GM19035 (cell line): ENCODE results near the gene SPTBN2.

ENCODE experiments used
- ATAC-seq: cut with Tn5 transposase; IDR thresholded peaks from one replicate; pipeline ENCODE4 v1.9.1; 2021; ENCODE audit not compliant: unreplicated experiment

Gene SPTBN2

DNA sequence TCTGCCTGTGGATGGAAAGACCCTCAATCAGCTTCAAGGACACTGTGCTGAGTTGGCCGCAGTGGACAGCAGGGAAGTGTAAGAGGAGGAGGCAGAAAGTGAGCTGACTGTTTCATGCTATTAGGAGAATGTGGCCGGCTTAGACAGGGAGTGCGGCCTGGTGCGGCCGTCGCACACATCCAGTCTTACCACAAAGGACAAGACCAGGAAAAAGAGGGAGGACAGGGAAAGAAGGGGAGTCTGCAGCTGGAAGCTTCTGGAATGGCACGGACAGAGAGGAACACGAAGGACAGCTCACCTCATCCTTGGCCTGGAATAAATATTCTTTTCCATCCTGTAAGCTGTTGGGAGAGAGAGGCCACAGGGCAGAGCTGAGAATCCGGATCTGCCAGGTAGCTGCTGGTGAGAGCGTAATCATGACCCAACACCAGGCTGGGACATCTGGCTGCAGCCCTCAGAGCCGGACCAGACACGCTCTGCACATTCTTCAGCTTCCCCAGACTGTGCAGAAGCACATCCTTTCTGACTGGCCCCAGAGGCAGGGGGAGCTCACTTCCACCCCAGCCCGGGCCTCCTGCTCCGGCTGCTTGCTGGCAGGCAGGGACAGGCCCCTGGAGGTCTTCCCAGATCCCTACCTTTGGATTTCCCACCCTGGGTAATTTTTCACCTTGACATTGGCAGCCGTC is 42.8 kb downstream of the SPTBN2 start:
- ATAC-seq, result no peak

DNA sequence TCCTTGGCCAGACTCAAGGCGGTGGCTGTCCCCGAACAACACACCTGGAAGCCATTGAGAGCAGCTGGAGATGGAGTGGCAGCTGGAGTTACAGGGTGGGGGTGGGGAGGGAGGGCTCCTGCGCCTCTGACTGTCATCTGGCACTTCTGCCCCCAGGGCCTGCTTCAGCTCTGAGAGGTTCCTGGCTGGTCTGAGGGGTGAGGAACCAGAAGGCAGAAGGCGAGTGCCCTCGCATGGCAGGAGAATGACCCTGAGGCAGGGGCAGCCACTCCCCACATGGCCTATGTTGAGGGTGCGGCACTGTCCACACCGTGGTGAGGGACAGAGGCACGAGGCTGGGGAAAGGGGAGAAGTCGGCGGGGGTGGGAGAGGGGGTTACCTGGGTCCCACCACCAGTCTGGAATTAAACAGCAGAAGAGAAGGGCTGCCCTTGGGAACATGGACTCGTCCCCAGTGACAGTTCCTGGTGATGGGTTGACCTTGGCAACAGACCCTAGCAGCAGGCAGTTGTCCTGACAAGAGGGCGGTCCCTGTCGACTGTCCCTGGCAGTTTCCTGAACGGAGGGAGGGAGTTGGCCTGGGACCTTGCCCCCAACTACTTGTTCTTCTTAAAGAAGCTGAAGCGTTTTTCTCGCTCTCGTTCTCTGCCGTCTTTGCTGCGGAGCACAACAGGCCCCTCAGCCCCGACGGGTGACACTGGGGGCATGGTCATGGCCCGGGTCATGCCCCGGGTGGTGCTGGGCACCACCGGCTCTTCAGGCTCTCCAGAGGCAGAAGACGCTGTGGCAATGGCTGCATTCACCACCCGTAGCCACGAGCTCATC is 43.5 kb downstream of the SPTBN2 start:
- ATAC-seq, result no peak

DNA sequence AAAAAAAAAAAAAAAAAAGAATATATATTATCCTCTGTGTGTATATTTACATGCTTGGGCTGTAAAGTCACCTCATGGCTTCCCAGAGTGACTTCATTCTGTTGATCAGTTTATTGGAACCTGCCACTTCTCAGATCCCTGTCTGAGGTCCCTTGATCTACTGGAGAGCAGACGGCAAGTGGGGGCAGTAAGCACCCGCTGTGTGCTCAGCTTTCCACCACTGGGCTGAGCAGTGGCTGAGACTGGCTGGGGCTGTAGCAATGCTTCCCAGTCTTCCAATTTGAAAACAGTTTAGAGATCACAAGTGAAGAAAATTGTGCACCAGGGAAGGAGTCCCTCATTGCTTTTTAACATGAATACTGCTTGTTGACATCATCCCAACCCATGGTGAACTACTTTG is 44.4 kb downstream of the SPTBN2 start:
- no peak for ATAC-seq

DNA sequence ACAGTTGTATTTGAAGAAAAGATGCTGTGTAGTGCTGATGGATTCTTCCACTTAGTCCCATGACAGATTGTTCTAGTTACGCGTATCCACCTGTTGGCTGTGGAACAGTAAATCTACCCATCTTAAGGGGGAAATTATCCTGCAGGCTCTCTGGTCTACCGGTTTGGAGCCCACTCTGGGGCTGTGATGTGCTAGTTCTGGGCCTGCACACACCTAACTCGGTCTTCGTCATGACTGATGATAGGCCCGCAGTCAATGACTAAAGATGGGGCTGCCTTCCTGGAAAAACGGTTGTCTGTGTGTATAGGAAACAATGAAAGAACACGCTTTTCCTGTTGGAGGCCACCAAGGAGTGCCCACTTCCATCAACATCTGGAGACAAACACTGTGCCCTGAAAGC is 45.1 kb downstream of the SPTBN2 start:
- ATAC-seq, result no peak

DNA sequence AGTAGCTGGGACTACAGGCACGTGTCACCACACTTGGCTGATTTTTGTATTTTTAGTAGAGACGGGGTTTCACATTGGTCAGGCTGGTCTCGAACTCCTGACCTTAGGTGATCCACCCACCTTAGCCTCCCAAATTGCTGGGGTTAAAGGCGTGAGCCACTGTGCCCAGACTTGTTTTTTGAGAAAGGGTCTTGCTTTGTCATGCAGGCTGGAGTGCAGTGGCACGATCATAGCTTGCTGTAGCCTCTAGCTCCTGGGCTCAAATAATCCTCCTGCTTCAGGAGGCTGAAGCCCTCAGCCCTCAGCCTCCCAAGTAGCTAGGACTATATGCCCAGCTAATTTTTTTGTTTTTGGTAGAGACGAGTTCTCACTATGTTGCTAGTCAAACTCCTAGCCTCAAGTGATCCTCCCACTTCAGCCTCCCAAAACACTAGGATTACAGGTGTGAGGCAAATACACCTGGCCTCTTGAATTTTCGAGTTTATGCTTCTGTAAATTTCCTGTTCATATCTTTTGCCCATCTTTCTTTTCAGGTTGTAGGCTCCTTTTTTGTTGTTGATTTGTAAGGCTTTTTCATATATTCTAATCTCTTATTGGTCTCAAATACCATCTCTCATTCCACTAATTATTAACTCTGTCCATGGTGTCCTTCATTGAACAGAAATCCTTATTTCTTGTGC is 47.9 kb downstream of the SPTBN2 start:
- ATAC-seq, result no peak

DNA sequence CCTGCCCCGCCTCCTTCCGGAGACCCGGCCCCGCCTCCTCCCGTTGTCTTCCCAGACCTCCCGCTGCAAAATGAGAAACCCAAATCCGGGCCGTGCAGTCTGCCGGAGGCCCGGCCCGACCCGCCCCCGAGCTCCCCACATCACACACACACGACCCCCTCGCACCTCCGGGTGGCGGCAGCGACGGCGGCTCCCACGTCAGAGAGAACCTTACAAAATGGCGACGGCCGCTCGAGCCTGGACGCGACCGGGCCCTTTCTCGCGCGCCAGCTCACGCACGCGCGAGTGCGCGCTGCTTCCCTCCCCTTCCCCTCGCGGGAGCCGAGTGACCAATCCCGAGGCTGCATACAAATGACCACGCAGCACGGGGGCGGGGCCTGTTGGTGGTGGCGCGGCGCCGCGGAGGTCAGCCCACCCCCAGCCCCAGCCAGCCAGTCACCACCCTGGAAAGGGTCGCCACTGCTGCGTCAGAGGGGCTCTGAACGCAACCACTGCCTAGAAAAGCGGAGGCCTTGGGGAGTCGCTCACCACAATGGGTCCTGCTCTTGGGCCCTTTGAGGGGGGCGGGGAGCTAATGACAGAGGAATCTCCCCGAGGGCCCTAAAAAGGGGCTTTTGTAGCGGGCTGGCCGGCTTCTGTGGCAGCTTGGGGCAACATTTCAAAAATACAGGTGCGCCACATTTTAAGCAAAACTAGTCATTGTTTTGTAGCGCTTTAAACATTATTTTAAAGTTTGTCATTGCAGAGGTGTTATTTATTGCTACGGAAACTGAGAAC is 51.2 kb downstream of the SPTBN2 start, which contains the start of gene RBM4B:
RBM4B (minus strand) TSS at position 289 of the 777 bp plus-strand sequence. CDS start 808 bp downstream, outside the sequence.
- peak; percentile 88 for ATAC-seq

DNA sequence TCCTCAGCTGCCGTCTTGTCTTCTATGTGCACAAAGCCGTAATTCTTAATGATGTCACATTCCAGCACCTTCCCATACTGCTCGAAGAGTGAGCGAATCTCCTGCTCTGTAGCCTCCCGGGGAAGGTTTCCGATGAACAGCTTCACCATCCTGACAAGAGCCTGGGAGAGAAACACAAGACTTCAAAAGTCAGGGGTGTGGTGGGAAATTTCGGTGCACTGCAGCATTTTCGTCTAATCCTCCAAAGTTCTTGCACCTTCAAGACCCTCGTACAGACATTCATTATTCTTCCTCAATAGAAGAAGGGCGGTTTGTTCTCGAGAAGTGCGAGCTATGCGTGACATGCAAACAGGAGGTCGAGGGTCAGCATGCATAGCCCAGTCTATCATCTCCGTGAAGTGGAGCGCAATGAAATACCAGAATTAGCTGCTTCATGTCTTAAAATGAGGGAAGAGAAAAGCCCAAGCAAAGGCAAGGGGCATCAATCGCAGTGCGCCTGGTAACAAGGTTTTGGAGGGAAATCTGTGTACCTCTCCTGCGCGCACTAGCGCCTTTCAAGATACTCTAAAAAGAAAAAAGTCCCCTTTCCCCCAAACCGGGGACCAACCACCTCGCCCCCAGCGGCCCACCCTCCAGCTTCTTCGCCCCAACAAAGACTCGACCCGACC is 52.0 kb downstream of the SPTBN2 start:
- ATAC-seq, result no peak

DNA sequence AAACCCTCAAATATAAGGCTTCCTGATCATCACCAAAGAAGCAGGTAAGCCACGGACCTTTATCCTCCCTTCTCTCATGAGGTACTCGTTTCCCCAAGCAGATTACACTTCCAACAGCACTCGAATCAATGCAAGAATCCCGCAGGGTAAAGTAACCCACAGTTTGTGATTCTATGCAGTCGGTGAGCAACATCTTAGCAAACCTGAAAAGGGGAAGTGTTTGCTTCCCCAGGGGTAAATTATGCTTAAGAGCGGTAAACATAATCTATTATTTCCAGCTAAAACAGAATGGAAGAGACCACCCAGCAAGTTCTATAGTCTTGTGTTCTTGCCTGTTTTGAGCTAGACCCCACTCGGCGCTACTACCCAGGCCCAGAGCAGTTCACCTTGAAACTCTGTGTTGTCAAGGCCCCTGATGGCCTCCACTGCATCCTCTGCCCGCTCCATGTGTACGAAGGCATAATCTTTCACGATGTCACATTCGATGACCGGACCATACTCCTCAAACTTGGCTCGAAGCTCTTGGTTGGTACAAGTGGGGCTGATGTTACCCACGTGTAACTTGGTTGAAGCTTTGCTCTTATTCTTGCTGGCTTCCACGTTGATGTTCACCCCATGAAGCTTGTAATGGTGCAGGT is 52.6 kb downstream of the SPTBN2 start:
- no peak for ATAC-seq

DNA sequence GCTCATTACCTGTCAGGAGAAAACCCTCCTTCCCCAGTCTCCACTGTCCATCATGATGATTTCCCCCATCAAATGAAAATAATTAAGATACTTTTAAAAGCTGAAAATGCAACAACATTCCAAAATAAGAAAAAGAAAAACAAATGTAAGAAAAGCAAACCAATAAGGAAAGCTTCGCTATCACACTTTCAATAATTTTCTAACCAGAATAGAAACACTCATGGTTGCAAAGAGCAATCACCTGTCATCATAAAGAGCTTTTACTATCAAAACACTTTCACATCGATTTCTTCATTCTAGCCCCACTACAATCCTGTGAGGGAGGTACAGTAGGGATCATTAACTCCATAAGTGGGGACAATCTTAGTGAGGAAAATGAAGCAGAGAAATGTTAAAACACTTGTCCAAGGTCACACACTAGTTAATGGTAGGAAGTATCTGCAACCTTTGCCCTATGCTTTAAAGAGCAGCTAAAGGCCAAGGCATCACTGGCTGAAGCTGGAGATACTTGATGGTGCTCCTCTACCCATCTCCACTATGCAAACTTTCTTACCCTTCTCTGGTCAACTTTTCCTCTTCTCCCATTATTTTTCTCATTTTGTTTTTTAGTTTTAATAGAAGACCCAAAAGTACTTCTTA is 53.9 kb downstream of the SPTBN2 start:
- no peak for ATAC-seq

DNA sequence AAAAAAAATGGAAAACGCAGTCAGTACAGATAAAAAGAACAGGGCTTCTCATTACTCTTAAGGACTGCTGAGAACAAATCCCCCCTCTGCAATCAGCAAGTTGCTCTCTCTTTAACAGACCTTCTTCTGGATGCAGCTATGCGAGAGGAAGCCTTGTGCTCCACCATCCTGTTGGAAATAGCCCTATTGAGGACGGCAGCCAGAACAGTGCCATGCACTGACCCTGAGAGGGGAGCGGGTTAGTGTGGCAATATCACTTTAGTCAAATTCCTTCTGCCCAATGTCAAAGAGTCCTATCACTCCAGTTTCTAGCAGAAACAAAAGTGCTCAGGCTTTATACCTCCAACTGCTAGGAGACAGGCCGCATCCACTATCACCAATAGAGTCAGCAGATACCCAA is 58.2 kb downstream of the SPTBN2 start:
- no peak for ATAC-seq

DNA sequence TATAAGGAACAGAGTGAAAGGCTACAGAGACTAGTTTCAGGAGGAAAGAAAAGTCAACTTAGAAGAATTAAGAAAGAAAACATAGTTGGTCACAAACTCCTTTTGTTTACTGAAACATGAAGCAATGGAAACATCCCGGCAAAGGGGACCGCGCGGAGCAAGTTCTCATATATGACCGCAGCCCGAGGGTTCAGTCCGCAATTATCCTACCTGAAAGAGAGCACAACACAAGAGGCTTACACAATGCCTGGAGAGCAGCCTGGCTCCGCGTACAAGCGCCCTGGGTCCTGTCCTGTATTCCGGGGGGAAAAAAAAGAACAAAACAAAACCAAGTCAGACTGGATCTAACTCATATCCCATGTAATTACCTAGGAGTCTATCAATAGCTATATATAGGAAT is 63.6 kb downstream of the SPTBN2 start:
- no peak for ATAC-seq

DNA sequence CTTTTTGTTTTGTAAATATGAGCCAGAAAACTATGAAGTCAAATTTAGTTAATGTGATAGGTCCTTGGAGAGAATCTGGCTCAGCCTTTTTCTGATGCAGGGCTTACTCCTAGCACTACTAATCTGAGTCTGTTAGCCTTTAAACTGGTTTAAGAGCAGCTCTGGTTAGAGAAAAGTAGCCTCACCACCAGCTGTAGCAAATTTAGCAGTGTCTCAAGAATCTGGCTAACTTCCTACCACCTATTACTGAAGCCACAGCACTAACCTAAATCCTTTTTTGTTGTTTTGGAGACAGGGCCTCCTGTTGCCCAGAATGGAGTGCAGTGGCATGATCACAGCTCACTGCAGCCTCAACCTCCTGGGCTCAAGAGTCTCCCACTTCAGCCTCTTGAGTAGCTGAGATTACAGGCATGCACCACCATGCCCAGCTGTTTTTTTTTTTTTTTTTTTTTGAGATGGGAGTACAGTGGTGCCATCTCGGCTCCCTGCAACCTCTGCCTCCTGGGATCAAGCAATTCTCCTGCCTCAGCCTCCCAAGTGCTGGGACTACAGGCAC is 65.2 kb downstream of the SPTBN2 start:
- ATAC-seq, result no peak

DNA sequence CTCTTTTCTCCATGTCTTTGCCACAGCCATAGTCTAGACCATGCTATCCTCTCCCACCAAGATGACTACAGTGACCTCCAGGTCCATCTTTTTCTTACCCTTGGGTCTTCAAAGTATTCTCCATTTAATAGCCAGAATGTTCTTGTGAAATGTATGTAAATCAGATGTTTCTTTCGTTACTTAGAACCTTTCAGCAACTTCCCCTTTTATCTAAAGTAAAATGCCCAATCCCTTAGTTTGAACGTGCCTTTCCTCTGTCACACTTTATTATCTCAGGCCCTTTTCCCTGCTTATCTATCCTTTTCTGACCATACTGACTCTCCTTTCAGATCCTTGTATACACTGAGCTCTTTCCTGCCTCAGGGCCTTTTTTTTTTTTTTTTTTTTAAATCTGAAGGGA is 69.3 kb downstream of the SPTBN2 start:
- no peak for ATAC-seq

DNA sequence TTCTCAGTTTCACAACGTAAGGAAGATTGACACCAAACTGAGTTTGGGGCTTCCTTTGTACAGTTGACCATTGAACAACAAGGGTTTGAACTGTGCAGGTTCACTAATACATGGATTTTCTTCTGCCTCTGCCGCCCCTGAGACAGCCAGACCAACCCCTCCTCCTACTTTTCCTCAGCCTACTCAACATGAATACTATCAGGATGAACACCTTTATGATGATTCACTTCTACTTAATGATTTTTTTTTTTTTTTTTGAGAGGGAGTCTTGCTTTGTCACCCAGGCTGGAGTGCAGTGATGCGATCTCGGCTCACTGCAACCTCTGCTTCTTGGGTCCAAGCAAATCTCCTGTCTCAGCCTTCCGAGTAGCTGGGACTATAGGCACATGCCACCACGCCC is 75.9 kb downstream of the SPTBN2 start:
- ATAC-seq, result no peak

DNA sequence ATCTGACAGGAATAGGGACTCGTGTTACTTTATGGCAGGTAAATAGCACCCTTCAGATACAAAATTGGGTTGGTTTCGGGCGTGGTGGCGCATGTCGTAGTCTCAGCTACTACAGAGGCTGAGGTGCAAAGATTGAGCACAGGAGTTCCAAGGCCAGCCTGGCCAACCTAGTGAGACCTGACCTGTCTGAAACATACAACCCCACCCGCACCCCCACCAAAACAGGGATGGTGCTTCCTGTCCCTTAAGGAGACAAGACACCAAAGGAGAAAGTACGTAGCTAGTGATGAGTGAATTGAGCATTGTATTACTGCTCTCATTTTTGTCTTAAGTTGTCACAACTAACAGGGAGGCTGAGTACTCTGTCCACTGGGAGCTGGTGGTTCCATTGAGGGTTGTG is 76.4 kb downstream of the SPTBN2 start:
- ATAC-seq, result no peak

DNA sequence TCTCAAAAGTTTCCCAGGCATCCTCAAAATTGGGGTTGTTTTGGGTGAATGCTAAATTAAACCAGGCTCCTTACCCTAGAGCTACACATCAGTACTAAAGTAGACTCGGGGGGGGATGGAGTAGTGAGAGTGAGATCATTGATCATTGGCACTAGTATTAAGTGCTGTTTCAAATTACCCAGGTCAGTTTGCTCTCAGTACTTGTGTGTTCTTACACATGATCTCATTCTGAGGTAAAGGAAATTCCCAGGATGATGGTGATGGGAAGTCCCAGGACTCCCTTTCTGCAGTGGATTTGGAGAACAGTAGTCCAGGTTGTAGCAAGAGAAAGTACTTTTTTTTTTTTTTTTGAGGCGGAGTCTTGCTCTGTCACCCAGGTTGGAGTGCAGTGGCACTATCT is 78.0 kb downstream of the SPTBN2 start:
- ATAC-seq, result no peak

DNA sequence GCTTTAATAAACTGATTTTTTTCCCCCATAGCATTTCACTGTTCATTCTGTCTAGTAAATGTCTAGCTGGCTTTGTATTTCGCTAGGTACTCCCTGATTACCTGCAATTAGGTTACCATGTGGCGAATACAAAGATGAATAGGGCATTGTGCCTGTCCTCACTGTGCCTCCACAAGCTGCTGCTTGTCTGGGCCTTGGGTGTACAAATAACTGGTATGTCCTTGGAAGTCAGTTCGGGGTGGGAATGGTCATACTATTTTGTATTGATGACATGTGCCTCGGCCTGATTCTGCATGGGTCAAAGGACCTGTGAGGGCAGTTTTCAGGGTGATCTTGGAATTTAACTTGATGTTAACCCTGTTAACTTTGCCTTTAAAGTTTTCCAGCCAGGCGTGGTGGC is 79.1 kb downstream of the SPTBN2 start:
- no peak for ATAC-seq

DNA sequence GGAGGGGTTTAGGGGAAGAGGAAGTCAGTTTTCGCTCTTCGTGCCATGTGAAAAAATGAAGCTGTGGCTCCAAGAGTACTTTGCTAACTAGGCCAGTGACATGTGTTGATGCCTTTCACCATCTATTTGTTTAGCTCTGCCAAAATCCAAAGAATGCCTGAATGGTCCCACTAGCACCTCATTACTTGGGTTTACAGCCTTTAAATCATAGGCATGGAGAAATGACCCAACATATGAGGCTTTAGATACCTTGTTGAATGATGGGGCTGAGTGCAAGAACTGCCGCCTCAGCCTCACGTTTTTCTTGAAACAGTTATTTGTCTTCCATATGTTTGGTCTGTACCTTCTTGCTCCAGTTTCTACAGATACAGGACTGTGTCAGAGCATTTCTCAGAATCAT is 82.2 kb downstream of the SPTBN2 start:
- no peak for ATAC-seq

DNA sequence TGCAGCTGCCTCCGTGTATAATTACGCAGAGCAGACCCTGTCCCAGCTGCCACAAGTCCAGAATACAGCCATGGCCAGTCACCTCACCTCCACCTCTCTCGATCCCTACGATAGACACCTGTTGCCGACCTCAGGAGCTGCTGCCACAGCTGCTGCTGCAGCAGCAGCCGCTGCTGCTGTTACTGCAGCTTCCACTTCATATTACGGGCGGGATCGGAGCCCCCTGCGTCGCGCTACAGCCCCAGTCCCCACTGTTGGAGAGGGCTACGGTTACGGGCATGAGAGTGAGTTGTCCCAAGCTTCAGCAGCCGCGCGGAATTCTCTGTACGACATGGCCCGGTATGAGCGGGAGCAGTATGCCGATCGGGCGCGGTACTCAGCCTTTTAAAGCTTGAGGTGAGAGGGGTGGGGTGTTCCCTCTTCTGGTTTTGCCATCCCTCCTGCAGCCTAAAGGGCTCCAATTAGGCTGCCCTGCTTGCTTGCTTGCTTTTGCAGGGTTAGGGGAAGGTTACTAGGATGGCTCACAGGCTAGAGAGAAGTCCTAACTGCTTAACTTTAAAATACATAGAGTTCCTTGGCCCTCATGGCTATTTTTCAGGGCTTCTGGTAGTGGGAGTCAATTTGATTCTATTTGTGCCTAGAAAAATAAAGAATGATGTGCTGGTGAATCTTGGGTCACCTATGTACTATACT is 85.1 kb downstream of the SPTBN2 start:
- ATAC-seq, result no peak
